HepG2 (cell line): ENCODE data around the gene ETV2.
A peak's percentile ranks its signal among the peaks of the same experiment; 100 is the strongest.

ENCODE experiments used
- CTCF ChIP-seq: sonication (generic); formaldehyde crosslinking; IDR thresholded peaks from 2 replicates; pipeline ENCODE4 v1.5.0; 2020; ENCODE audit warnings: mild to moderate bottlenecking, missing genetic modification reagents, moderate library complexity
- NR3C1 ChIP-seq: sonication (generic); formaldehyde crosslinking; IDR thresholded peaks from 2 replicates; pipeline ENCODE4 v1.4.0; 2020; ENCODE audit warnings: missing genetic modification reagents
- RFX1 ChIP-seq: fragments of 450-650 bp; IDR thresholded peaks from 2 replicates; pipeline ENCODE4 v1.6.1; 2017
- ZHX1 ChIP-seq: sonication (generic); formaldehyde crosslinking; IDR thresholded peaks from 2 replicates; pipeline ENCODE4 v1.8.1; 2022; ENCODE audit warnings: low read depth, mild to moderate bottlenecking, missing genetic modification reagents

DNA sequence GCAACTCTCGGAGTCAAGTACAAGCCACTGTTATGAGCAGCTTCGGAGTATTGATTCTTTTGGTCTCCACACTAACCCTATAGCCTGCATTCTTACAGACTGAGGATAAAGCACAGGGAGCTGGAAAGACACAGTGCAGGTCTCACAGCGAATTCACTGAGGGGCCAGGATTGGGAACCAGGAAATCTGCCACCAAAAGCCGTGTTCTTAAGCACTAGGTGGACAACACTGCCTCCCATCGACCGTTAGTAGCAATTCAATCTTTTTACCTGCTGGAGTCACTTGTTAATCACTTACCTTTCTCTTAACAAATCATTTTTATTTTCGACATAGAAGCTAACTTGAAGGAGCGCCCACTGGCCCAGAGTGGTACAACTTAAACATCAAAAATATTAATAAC, 49.3 kb upstream of the ETV2 start:
- TF ChIP-seq CTCF (peak; percentile 82), RFX1 (no peak), ZHX1 (no peak), NR3C1 (CRISPR knock-in tag) (no peak)
